Liver (tissue), 9 donors: ENCODE data around the gene MACROH2A2. TPM values are rescaled to one million over a fixed set of nuclear protein-coding genes. Genes with fewer than 3 reads are reported as not detected.

Experiments used
- DNase-seq: peaks from one replicate; pipeline ENCODE4 v3.0.0-alpha.2; 2017; ENCODE audit warnings: low spot score
- H3K27ac ChIP-seq, 2 donors: one replicate each; pipeline ENCODE4 v1.7.0; 2013; ENCODE audit warnings: inconsistent platforms in 2 of 2, low read length in 2 of 2, control low read depth in 1 of 2, low read depth in 1 of 2, mild to moderate bottlenecking in 1 of 2
- H3K27me3 ChIP-seq, 4 donors: one replicate each; pipeline versions ENCODE4 v1.6.1 to v1.7.0; 2013; ENCODE audit warnings: low read length in 3 of 4, inconsistent platforms in 1 of 4, mild to moderate bottlenecking in 1 of 4, moderate library complexity in 1 of 4; ENCODE audit not compliant: control insufficient read depth in 4 of 4, insufficient read depth in 4 of 4
- H3K36me3 ChIP-seq, 4 donors: one replicate each; pipeline versions ENCODE4 v1.6.1 to v1.7.0; 2013; ENCODE audit warnings: low read length in 3 of 4, mild to moderate bottlenecking in 3 of 4, low read depth in 1 of 4, moderate library complexity in 1 of 4; ENCODE audit not compliant: control insufficient read depth in 4 of 4, insufficient read depth in 3 of 4
- H3K4me1 ChIP-seq, 4 donors: one replicate each; pipeline versions ENCODE4 v1.6.1 to v1.7.0; 2013; ENCODE audit warnings: low read length in 3 of 4, mild to moderate bottlenecking in 3 of 4, moderate library complexity in 1 of 4; ENCODE audit not compliant: control insufficient read depth in 4 of 4, insufficient read depth in 4 of 4
- H3K4me3 ChIP-seq, 3 donors: one replicate each; pipeline versions ENCODE4 v1.6.1 to v1.7.0; 2013; ENCODE audit warnings: low read length in 3 of 3, control low read depth in 1 of 3, low read depth in 1 of 3, mild to moderate bottlenecking in 1 of 3
- H3K9ac ChIP-seq, 2 donors: one replicate each; pipeline ENCODE4 v1.7.0; 2013; ENCODE audit warnings: low read length in 2 of 2, mild to moderate bottlenecking in 2 of 2, moderate library complexity in 2 of 2, control low read depth in 1 of 2, low read depth in 1 of 2
- H3K9me3 ChIP-seq, 4 donors: one replicate each; pipeline versions ENCODE4 v1.6.1 to v1.7.0; 2013; ENCODE audit warnings: low read length in 3 of 4; ENCODE audit not compliant: control insufficient read depth in 4 of 4
- ATF3 ChIP-seq: IDR thresholded peaks from 2 replicates; pipeline ENCODE4 v1.6.1; 2016; ENCODE audit warnings: antibody characterized with exemption
- CTCF ChIP-seq: fragments of 150-350 bp; IDR thresholded peaks from 2 replicates; pipeline ENCODE4 v1.5.1; 2017; ENCODE audit warnings: improper control_type of control experiment, low read depth, low read length; ENCODE audit not compliant: missing input control
- EGR1 ChIP-seq, 2 donors: IDR thresholded peaks; 2 replicates each; pipeline ENCODE4 v1.6.1; 2016 to 2018; ENCODE audit warnings: antibody characterized with exemption in 2 of 2, low read depth in 2 of 2
- FOXA1 ChIP-seq: IDR thresholded peaks from 2 replicates; pipeline ENCODE4 v1.6.1; 2016; ENCODE audit warnings: antibody characterized with exemption
- FOXA2 ChIP-seq: IDR thresholded peaks from 2 replicates; pipeline ENCODE4 v1.6.1; 2016; ENCODE audit warnings: antibody characterized with exemption
- MAX ChIP-seq: IDR thresholded peaks from 2 replicates; pipeline ENCODE4 v1.6.1; 2016; ENCODE audit warnings: antibody characterized with exemption
- RAD21 ChIP-seq, 2 donors: IDR thresholded peaks; 2 replicates each; pipeline ENCODE4 v1.6.1; 2016; ENCODE audit warnings: antibody characterized with exemption in 2 of 2, mild to moderate bottlenecking in 2 of 2
- SP1 ChIP-seq: IDR thresholded peaks from 2 replicates; pipeline ENCODE4 v1.6.1; 2018; ENCODE audit warnings: antibody characterized with exemption, mild to moderate bottlenecking
- YY1 ChIP-seq: IDR thresholded peaks from 2 replicates; pipeline ENCODE4 v1.6.1; 2016; ENCODE audit warnings: antibody characterized with exemption, mild to moderate bottlenecking
- ZBTB33 ChIP-seq: IDR thresholded peaks from 2 replicates; pipeline ENCODE4 v1.6.1; 2016; ENCODE audit warnings: antibody characterized with exemption
- WGBS: extraction: QIAGEN DNeasy Blood & Tissue Kit; methylation state at CpG from one replicate; pipeline ENCODE4 v1.1.7; 2013; 5-methylcytosine and 5-hydroxymethylcytosine counted together
- polyA plus RNA-seq, 2 donors: library from polyadenylated mRNA; stranded (reverse) in 1 of 2; unstranded in 1 of 2; fragments of 200-250 nt in 1 of 2; fragments of >200 nt in 1 of 2; fragmentation: Nextera tagmentation in 1 of 2; extraction: Ambion mirVana in 1 of 2; gene quantifications; one replicate each; pipeline versions ENCODE4 v1.2.1 to v1.2.3, GENCODE V29; 2013 to 2015
- total RNA-seq, 2 donors: library from RNA; depleted of rRNA; stranded (reverse); fragments of >200 nt; gene quantifications; one replicate each; pipeline ENCODE4 v1.2.3, GENCODE V29; 2014
- donor health status: healthy.
- donor health status: healthy.
- donor health status: healthy.
- donor health status: healthy.
- donor health status: healthy.

Gene MACROH2A2
- total and polyA plus RNA-seq, 4 donors = 1.2 to 7.2 (median 3.4) TPM

- Histone ChIP-seq H3K9me3 (no peaks in the 10 kb centered on the region), H3K4me3 (no peak overlapping the region), H3K27ac (no peak overlapping the region), H3K27me3 (no peaks in the 10 kb centered on the region), H3K36me3 (peaks cover 0 to 6% (median 2%) of the 10 kb centered on the region in 4 donors), H3K4me1 (peaks cover 3 to 7% (median 6%) of the 10 kb centered on the region in 4 donors), H3K9ac (no peak overlapping the region)
- WGBS = 83% methylated on average over 5 of the region's 5 CpGs
- no peak for DNase-seq
- no peak for TF ChIP-seq MAX
These were observed 87.7 kb downstream of the MACROH2A2 start for GRCh38 chr10:70140297-70140696.

GRCh38 chr10:70142555-70142954, 89.9 kb downstream of the MACROH2A2 start:
- Histone ChIP-seq H3K36me3 (peaks cover 0 to 6% (median 2%) of the 10 kb centered on the region in 4 donors), H3K27ac (no peak overlapping the region), H3K27me3 (no peaks in the 10 kb centered on the region), H3K9ac (no peak overlapping the region), H3K4me1 (peaks cover 4 to 25% (median 14%) of the 10 kb centered on the region in 4 donors), H3K9me3 (no peaks in the 10 kb centered on the region), H3K4me3 (no peak overlapping the region)
- 95% methylated on average over 10 of the region's 10 CpGs for WGBS
- no peak for DNase-seq
- TF ChIP-seq YY1 (no peak), FOXA2 (no peak), RAD21 (IDR thresholded peaks at IDR 0.05) (no peak), ZBTB33 (no peak)

- no peak overlapping the region for H3K27ac ChIP-seq
These were observed 91.9 kb downstream of the MACROH2A2 start for GRCh38 chr10:70144372-70145110.

More at GRCh38 chr10:70144372-70145110, 91.9 kb downstream of the MACROH2A2 start:
- Histone ChIP-seq H3K27me3 (no peaks in the 10 kb centered on the region), H3K9me3 (no peaks in the 10 kb centered on the region), H3K4me1 (peaks cover 4 to 25% (median 14%) of the 10 kb centered on the region in 4 donors), H3K36me3 (peaks cover 0 to 5% (median 3%) of the 10 kb centered on the region in 4 donors), H3K4me3 (no peak overlapping the region), H3K9ac (peak overlapping the region in 1 of 2 donors; percentile 28)
- TF ChIP-seq ATF3 (no peak), EGR1 (IDR thresholded peaks at IDR 0.05; ENCODE audit: low read depth in 2 of 2) (no peak), SP1 (no peak), CTCF (no peak), RAD21 (IDR thresholded peaks at IDR 0.05) (no peak), MAX (no peak), FOXA1 (no peak), YY1 (no peak), FOXA2 (no peak)
- 86% methylated on average over 18 of the region's 18 CpGs for WGBS
- DNase-seq = no peak
